Stimulated activated CD8-positive, alpha-beta memory T cell treated with anti-CD3 and anti-CD28 coated beads, Interleukin-15, amount 100 ng/mL, for 24 hours (primary cell): ENCODE measurements around the gene GATAD2A.

Experiments
- DNase-seq: peaks from one replicate; pipeline ENCODE4 v3.0.0-alpha.2; 2020; ENCODE audit warnings: low read depth

The GATAD2A gene

DNA sequence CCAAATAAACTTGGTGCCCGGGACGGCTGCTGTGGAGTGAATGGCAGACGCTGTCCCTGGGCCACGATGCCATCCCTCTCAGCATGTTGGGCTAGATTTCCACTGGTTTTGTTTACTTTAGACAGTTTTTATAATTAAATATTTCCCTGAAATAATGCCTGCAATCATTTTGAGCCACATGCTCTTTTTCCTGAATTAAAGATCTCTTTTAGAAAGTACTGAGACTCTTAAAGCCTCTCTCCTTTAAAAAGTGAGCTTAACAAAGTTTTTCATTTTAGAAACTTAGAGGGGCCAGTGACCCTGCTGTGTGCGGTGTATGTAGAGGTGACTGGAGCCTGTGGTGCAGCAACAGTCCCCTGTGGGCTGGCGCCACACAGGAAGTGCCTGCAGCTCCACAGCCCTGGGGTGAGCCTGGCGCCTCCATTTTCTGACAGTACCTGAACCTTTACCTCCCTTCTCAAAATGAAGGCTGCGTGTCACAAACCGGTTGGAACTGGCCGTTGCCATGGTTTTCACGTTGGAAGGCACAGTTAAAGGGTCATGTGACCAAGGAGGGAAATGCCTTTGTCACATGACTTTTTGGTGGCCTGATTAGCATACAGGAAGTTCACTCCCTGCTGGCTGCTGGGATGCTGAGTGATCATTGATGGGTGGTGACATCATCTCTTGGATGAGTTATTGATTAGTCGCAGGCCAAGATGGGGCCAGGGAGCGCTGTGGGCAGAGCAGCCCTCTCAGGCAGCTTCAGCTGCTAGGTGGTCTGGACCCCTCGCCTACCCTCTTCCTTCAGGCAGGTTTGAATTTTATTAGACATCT is 83.6 kb downstream of the GATAD2A start:
- DNase-seq: peak; percentile 47

DNA sequence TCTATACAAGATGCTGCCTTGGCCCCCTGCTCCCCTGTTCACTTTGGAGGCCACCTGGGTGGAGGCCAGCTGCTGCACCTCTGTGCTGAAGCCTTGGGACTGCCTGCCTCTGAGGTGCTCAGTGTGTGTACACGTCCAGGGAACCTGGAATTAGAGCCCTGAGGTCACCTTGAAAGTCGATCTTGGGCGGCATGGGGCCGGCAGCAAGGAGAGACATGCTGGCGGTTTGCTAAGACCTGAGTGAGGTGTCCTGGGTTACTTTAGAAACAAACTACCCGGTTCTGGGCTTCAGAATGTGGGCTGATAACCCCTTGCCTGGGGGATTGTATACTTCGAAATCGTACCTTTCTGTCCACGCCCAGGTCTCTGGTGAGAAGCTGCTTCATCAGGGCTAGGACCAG is 84.3 kb downstream of the GATAD2A start:
- DNase-seq: no peak

DNA sequence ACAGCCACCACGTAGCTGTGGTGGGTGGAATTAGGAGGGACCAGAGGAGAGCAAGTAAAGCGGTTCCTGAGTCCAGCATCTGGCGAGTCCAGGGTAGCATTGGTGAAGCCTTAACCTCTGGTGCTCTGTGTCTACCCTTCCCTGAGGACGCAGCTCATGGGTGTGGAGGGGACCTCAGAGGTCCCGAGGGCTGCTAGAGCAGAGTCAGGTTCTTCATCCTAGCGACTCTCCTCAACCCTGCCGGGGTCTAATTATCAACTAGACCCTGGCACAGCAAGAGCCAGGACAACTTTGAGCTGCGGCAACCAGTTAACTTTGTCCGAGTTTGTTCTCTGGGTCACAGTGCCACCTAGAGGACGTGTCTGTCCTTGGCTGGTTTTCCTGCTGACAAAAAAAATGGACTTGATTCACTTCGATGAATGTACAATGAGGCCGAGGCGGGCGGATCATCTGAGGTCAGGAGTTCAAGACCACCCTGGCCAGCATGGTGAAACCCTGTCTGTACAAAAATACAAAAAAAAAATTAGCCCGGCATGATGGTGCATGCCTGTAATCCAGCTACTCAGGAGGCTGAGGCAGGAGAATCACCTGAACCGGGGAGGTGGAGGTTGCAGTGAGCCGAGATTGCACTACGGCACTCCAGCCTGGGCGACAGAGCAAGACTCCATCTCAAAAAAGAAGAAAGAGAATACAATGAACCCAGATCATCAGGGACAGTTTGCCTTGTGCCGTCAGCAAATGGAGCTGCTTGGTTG is 84.9 kb downstream of the GATAD2A start:
- peak; percentile 30 for DNase-seq

DNA sequence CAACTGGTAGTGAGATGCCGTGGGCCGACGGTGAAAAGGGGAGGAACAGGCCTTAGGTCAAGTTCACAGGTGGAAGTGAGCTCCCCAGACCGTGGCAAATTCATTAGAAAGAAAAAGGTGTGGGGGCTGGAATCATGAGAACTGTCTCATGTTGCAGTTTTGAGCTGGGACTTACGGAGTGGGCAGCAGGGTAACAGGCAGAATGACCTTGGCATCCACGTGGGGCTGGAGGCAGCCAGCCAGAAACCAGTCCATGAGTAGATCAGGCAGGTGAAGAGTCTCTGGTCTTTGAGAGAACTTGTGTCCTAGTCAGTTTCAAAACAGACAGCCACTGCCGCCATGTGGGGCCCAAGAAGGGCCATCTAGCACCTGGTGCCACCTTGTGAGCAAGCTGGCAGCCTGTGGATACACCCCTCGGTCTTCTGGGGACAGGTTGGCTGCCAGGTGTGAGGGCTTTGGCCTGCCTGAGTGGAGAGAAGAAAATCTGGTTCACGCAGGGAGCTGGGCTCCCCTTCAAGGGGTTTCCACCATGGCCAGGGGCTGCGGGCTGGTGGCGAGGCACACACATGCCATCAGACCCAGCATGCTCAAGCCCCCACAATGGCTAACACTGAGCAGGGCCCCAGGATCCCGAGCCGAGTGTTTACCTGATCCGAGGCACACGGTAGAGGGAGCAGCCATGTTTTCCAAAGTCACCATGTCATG is 86.0 kb downstream of the GATAD2A start:
- no peak for DNase-seq

- DNase-seq: no peak
Measured at GRCh38 chr19:19492026-19492610, 86.6 kb downstream of the GATAD2A start.

DNA sequence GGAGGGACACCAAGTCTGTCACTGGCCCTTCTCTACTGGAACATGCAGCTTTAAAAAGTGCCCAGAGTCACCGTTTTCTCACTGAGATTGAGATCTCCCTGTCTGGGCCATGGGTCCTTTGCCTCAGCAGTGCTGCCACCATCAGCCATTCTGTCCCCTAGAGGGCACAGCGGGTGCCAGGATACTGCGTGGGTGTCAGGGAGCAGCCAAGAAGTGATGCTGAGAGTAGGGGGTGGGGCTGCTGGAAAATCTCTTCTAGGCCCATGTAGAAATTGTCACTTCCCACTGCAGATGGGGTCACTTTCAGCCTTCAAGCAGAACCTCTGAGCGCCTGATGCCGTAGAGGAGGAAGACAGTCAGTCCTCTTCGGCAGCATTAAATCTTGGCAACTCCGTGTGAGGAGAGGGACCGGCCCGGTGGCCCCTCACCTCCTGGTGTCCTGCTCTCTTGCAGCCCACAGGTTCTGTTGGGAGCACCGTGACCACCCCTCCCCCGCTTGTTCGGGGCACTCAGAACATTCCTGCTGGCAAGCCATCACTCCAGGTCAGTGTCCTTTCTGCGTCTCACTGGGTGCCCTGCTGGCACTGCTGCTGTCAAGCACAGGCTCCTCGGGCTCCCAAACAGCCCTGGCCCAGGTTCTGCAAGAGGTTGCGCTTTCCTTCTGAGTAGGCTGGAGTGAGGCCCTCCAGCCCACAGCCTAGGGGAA is 88.5 kb downstream of the GATAD2A start:
- DNase-seq: no peak

- DNase-seq: no peak
Measured at GRCh38 chr19:19495614-19496603, 90.4 kb downstream of the GATAD2A start.

DNA sequence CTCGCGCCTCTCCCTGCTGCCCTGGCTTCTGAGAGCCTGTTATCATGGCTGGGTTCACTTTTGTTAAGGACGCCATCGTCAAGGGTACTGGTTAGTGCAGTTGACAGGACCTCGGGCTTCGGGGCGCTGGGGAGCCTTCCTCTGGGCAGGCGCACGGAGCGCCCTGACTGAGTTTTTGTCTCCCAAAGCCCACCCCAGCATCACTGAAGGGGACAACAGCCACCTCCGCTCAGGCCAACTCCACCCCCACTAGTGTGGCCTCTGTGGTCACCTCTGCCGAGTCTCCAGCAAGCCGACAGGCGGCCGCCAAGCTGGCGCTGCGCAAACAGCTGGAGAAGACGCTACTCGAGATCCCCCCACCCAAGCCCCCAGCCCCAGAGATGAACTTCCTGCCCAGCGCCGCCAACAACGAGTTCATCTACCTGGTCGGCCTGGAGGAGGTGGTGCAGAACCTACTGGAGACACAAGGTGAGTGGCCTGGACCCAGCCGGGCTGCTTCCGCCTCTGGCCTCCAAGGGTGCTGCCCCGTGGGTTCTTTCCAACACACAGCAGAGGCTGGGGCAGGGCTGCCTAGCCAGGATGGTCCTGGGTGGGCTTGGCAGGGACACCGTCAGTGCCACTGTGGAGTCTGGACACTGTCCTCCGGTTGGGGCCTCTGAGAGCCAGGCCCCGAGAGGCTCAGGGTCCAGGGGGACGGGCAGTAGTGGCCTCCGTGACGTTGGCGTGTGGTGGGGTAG is 92.9 kb downstream of the GATAD2A start:
- DNase-seq: no peak

- DNase-seq: no peak
Measured at GRCh38 chr19:19499272-19499995, 94.0 kb downstream of the GATAD2A start.

- no peak for DNase-seq
Measured at GRCh38 chr19:19500975-19501644, 95.6 kb downstream of the GATAD2A start.

GRCh38 chr19:19501798-19502197 is 96.3 kb downstream of the GATAD2A start:
- no peak for DNase-seq

DNA sequence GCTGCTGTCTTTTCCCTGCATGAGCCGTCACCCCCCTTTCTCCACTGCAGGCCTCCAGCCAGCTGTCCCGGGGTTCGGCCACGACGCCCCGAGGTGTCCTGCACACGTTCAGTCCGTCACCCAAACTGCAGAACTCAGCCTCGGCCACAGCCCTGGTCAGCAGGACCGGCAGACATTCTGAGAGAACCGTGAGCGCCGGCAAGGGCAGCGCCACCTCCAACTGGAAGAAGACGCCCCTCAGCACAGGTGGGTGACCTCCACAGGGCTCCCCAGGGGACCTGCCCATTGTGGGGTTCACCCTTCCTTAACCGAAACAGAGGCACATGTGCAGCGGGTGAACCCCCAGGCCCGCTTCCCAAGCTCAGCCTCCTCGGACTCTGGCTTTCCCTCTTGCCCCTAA is 96.8 kb downstream of the GATAD2A start:
- no peak for DNase-seq

DNA sequence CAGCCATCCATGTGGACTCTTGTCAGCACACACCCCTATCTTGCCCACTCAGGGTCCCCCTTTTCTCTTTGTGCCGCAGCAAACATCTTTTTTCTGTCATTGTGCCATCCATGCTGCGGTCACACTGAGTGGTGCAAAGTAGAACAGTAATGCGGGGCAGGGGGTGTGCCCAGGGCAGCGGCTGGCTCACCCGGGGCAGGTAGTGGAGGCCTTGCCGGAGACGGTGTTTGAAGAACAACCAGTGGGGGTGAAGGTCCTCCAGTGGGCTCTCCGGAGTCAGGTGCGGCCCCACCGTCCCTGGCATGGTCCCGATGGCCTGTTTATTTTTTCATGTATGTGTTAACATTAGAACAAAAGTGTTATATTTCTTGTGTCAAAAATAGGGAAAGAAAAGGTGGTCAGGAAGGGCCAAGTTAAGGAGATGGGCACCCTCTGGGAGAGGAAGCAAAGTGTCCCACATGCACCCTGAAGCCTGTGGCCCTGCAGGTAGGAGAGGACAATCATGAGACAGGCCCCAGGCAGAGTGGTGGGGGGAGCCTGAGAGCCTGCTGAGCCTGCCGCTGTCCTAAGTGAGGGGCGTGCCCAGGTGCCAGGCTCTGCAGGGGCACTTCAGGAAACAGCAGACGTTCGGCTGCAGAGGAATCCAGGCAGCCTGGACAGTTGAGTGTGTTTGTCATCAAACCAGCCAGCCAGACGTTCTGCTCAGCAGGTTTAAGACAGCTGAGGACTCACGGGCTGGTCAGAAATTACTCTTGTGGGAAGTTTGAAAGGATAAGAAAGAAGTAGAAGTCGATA is 97.5 kb downstream of the GATAD2A start:
- no peak for DNase-seq

GRCh38 chr19:19504754-19505668 is 99.5 kb downstream of the GATAD2A start:
- no peak for DNase-seq

DNA sequence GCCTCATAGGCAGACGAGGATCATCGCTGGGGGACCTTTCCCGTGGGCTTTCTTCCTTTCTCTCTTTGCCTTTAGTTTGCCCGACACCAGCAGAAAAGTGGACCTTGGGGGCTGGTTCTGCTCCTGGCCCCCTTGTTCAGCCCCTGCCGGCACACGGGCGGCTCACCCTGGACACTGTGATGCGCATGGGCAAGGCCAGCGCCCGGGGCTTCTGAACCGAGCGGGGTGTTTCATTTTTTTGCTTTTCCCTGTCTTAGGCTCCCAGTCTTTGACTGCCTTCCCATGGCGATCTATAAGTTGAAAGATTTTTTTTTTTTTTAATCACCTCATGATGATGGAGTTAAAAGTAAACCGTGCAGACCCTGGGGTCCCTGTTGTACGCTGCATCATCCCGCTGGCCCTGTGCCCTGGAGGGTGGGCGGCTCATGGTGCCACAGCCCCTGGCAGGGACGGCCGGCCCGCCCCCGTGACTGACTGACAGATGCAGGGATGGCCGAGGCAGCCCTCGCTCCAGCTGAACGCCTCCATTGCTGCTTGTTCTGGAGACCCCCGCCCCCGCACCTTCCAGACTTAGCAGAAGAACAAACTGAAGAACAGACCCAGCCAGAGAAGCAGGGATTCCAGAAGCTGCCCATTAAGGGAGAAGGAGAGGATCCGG is 100.3 kb downstream of the GATAD2A start:
- no peak for DNase-seq

DNA sequence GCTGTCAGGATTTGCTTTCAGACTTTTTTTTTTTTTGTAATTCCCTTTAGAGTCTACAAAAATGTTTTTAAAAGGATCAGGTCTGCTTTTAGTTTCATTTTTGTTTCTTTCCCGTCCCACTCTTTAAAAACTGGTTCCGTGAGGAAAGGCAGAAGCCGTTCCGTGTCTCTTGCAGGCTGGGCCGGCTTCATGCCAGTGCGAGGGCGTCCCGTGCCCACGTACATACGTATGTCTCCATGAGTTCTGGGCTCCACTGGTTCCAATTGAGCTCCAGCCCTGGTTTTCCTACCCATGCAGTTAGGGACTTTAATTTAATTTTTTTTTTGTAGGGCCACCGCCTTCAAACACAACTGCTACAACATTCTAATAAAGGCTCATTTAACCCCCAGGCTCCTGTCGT is 101.1 kb downstream of the GATAD2A start:
- DNase-seq: no peak
